NCI-H446 (cell line): Measurements from ENCODE around the gene UBE3A.
"Not testable (repeated sequence)": the region's sequence is repeated elsewhere in the genome, so short reads cannot be mapped to it uniquely, and the experiment has no call there.

Experiments
- DNase-seq, 2 experiments: peaks; one replicate each; lab custom pipeline; 2025; lab: John Stamatoyannopoulos, UW

Gene UBE3A

GRCh38 chr15:25437777-25438600 is 835 bp downstream of the UBE3A start:
- peak; percentile 1 to 31 for DNase-seq

- DNase-seq, result no peak
Observed at GRCh38 chr15:25436707-25437106, 2.1 kb downstream of the UBE3A start.

GRCh38 chr15:25435474-25436243 is 3.2 kb downstream of the UBE3A start:
- no peak for DNase-seq

GRCh38 chr15:25433118-25433865 is 5.5 kb downstream of the UBE3A start:
- DNase-seq, result no peak

GRCh38 chr15:25431836-25432561 is 6.8 kb downstream of the UBE3A start:
- no peak for DNase-seq

GRCh38 chr15:25427861-25428260 is 11.0 kb downstream of the UBE3A start:
- no peak for DNase-seq

GRCh38 chr15:25426896-25427610 is 11.8 kb downstream of the UBE3A start:
- no peak for DNase-seq

- DNase-seq, result no peak
Observed at GRCh38 chr15:25424073-25424472, 14.8 kb downstream of the UBE3A start.

GRCh38 chr15:25422021-25422420 is 16.8 kb downstream of the UBE3A start:
- no peak for DNase-seq

- no peak for DNase-seq
Observed at GRCh38 chr15:25418202-25418601, 20.6 kb downstream of the UBE3A start.

- DNase-seq, result no peak
Observed at GRCh38 chr15:25417604-25418003, 21.2 kb downstream of the UBE3A start.

- DNase-seq, result no peak
Observed at GRCh38 chr15:25416693-25417092, 22.1 kb downstream of the UBE3A start.

- no peak for DNase-seq
Observed at GRCh38 chr15:25415707-25416106, 23.1 kb downstream of the UBE3A start.

GRCh38 chr15:25415217-25415616 is 23.6 kb downstream of the UBE3A start:
- DNase-seq, result no peak

GRCh38 chr15:25410649-25411048 is 28.2 kb downstream of the UBE3A start:
- DNase-seq, result no peak

GRCh38 chr15:25409731-25410130 is 29.1 kb downstream of the UBE3A start:
- DNase-seq, result not testable (repeated sequence)

- DNase-seq, result no peak
Observed at GRCh38 chr15:25408929-25409328, 29.9 kb downstream of the UBE3A start.

- no peak for DNase-seq
Observed at GRCh38 chr15:25408428-25408827, 30.4 kb downstream of the UBE3A start.

- DNase-seq, result no peak
Observed at GRCh38 chr15:25407950-25408349, 30.9 kb downstream of the UBE3A start.

GRCh38 chr15:25406846-25407245 is 32.0 kb downstream of the UBE3A start:
- DNase-seq, result no peak

GRCh38 chr15:25406261-25406660 is 32.6 kb downstream of the UBE3A start:
- no peak for DNase-seq
